GM18502 (cell line): ENCODE data around the gene PPIL1.

Experiments used
- ATAC-seq: cut with Tn5 transposase; IDR thresholded peaks from one replicate; pipeline ENCODE4 v1.9.1; 2021; ENCODE audit warnings: mild to moderate bottlenecking; ENCODE audit not compliant: unreplicated experiment, poor library complexity

PPIL1 gene

GRCh38 chr6:36890112-36890663 lies 15.6 kb upstream of the PPIL1 start:
- ATAC-seq: no peak

- ATAC-seq: no peak
Observed at GRCh38 chr6:36888654-36889481, 14.3 kb upstream of the PPIL1 start.

GRCh38 chr6:36888115-36888643 lies 13.6 kb upstream of the PPIL1 start:
- ATAC-seq: no peak

- no peak for ATAC-seq
Observed at GRCh38 chr6:36886950-36887618, 12.5 kb upstream of the PPIL1 start.

GRCh38 chr6:36885461-36886401 lies 11.1 kb upstream of the PPIL1 start, which contains the start of gene C6orf89:
C6orf89 (plus strand) TSS chr6:36885952; CDS start chr6:36899445, 13,493 bp downstream.
- ATAC-seq: peak; percentile 97

- ATAC-seq: no peak
Observed at GRCh38 chr6:36884610-36885009, 10.0 kb upstream of the PPIL1 start.

- no peak for ATAC-seq
Observed at GRCh38 chr6:36875250-36875633, 639 bp upstream of the PPIL1 start.

GRCh38 chr6:36873612-36874442 lies 776 bp downstream of the PPIL1 start:
- no peak for ATAC-seq

- no peak for ATAC-seq
Observed at GRCh38 chr6:36873115-36873514, 1.5 kb downstream of the PPIL1 start.

- no peak for ATAC-seq
Observed at GRCh38 chr6:36871686-36872085, 2.9 kb downstream of the PPIL1 start.

GRCh38 chr6:36867471-36868224 lies 7.0 kb downstream of the PPIL1 start:
- no peak for ATAC-seq

GRCh38 chr6:36865835-36866234 lies 8.8 kb downstream of the PPIL1 start:
- ATAC-seq: no peak

- no peak for ATAC-seq
Observed at GRCh38 chr6:36863670-36864540, 10.7 kb downstream of the PPIL1 start.

- no peak for ATAC-seq
Observed at GRCh38 chr6:36862848-36863382, 11.7 kb downstream of the PPIL1 start.

GRCh38 chr6:36862164-36862847 lies 12.3 kb downstream of the PPIL1 start:
- ATAC-seq: no peak

- ATAC-seq: no peak
Observed at GRCh38 chr6:36860126-36860525, 14.5 kb downstream of the PPIL1 start.
